SK-N-MC (cell line): ENCODE measurements around the gene BLOC1S2.

Source experiments
- EZH2 ChIP-seq: fragments of 200-600 bp; sonication (generic); IDR thresholded peaks from one replicate; pipeline ENCODE4 v1.6.1; 2017; ENCODE audit warnings: antibody characterized with exemption
- FOXP2 ChIP-seq: optimal IDR thresholded peaks from 2 replicates; pipeline ENCODE3; 2011; ENCODE audit warnings: mild to moderate bottlenecking, moderate library complexity; ENCODE audit not compliant: insufficient read depth; ENCODE audit errors: extremely low read length, control extremely low read depth
- POLR2AphosphoS5 ChIP-seq: IDR thresholded peaks from 2 replicates; pipeline ENCODE4 v1.6.1; 2012; ENCODE audit warnings: mild to moderate bottlenecking, low read depth, low read length, borderline replicate concordance

DNA sequence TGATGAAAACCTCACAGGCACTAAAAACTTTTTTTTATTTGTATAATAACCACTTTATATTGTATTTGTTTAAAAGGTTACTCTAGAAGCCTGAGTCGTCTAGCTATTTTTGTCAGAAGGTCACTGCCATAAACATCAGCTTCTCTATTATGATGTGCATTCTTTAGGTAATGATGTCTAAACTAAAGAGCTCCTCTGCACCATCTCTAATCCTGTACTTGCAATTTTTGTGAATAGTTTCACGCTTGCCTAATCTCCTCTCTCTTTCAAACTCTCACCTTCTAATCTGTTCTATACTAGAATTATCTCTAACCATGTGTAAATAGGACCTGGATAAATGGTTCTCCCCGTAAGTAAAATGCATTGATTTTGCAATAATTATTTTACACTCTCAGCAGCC lies 46.6 kb downstream of the BLOC1S2 start:
- TF ChIP-seq FOXP2 (no peak), POLR2AphosphoS5 (no peak), EZH2 (no peak)
